HepG2 (cell line): Measurements from ENCODE around the gene LEAP2. TPM values are rescaled to one million over a fixed set of nuclear protein-coding genes. Genes with fewer than 3 reads are reported as not detected.

Experiments
- ATAC-seq: fragments of 200-7000 bp; cut with Tn5 transposase; 3 replicates; pipeline ENCODE4 v1.9.1; 2020; ENCODE audit warnings: mild to moderate bottlenecking, moderate library complexity
- BruUV-seq: library from RNA; stranded (reverse); fragments of 400-500 nt; replicated peaks from 2 replicates; lab custom pipeline; 2021; lab: Mats Ljungman, UMichigan
- CTCF ChIA-PET: fragments of 300-600 bp; formaldehyde crosslinking; extraction: SDS; loops from one replicate; lab custom pipeline; 2021; ENCODE audit warnings: low total read pairs, inconsistent platforms, low intra/inter-chr PET ratio; lab: Yijun Ruan, JAX
- POLR2A ChIA-PET: fragments of 350-600 bp; sonication (Branson Sonifier 250); formaldehyde crosslinking; loops from one replicate; lab custom pipeline; 2020; ENCODE audit warnings: antibody characterized with exemption, inconsistent platforms; lab: Yijun Ruan, JAX
- DNase-seq: peaks from one replicate; pipeline ENCODE4 v3.0.0-alpha.2; 2015; ENCODE audit warnings: low spot score
- FAIRE-seq: peaks from 3 replicates; lab custom pipeline; 2011; peaks lifted over from hg19 to GRCh38; lab: Jason Lieb, UNC
- H2AFZ ChIP-seq: one replicate; pipeline ENCODE4 v1.6.1; 2011; ENCODE audit warnings: low read length, inconsistent platforms
- H3K27ac ChIP-seq: fragments of 300-600 bp; 3 replicates; pipeline ENCODE4 v1.8.0; 2011; ENCODE audit warnings: mixed run types, mild to moderate bottlenecking, mixed read lengths, low read length, inconsistent platforms; ENCODE audit not compliant: insufficient read depth; ENCODE audit errors: extremely low read length
- H3K27me3 ChIP-seq, 2 experiments: fragments of 200-600 bp in 1 of 2; 2 replicates in 1 of 2; 3 replicates in 1 of 2; pipeline versions ENCODE4 v1.6.0 to v1.8.0; 2011; ENCODE audit warnings: low read length in 2 of 2, mild to moderate bottlenecking in 2 of 2, moderate library complexity in 2 of 2, inconsistent platforms in 1 of 2; ENCODE audit not compliant: insufficient read depth in 2 of 2, control insufficient read depth in 1 of 2
- H3K36me3 ChIP-seq, 2 experiments: fragments of 200-600 bp in 1 of 2; replicated peaks in 1 of 2; 2 replicates in 1 of 2; 3 replicates in 1 of 2; pipeline versions ENCODE4 v1.5.1 to v1.8.0; 2011; ENCODE audit warnings: low read length in 2 of 2, inconsistent platforms in 1 of 2; ENCODE audit not compliant: insufficient read depth in 2 of 2, control insufficient read depth in 1 of 2
- H3K4me1 ChIP-seq: 2 replicates; pipeline ENCODE4 v1.5.1; 2012; ENCODE audit warnings: low read length, inconsistent platforms; ENCODE audit not compliant: insufficient read depth
- H3K4me2 ChIP-seq: 2 replicates; pipeline ENCODE4 v1.6.0; 2011; ENCODE audit warnings: low read depth, low read length, inconsistent platforms
- H3K4me3 ChIP-seq, 3 experiments: fragments of 200-600 bp in 1 of 3; sonication (generic), shearing (Covaris generic) in 1 of 3; replicated peaks in 1 of 3; 2 replicates each; pipeline ENCODE4 v1.5.1; 2011 to 2016; ENCODE audit warnings: low read length in 3 of 3, inconsistent platforms in 2 of 3, low read depth in 2 of 3, mild to moderate bottlenecking in 2 of 3, control low read depth in 1 of 3, mixed read lengths in 1 of 3; ENCODE audit not compliant: insufficient read depth in 1 of 3
- H3K79me2 ChIP-seq: one replicate; pipeline ENCODE4 v1.6.1; 2011; ENCODE audit warnings: low read length, inconsistent platforms; ENCODE audit not compliant: insufficient read depth
- H3K9ac ChIP-seq: 2 replicates; pipeline ENCODE4 v1.6.0; 2011; ENCODE audit warnings: mild to moderate bottlenecking, low read depth, low read length, inconsistent platforms; ENCODE audit not compliant: insufficient read depth
- H3K9me3 ChIP-seq: 2 replicates; pipeline ENCODE4 v1.5.1; 2012; ENCODE audit warnings: mild to moderate bottlenecking, low read length
- H4K20me1 ChIP-seq: 2 replicates; pipeline ENCODE4 v1.6.0; 2011; ENCODE audit warnings: inconsistent platforms, mild to moderate bottlenecking, low read length, moderate library complexity; ENCODE audit not compliant: insufficient read depth
- BATF2 ChIP-seq: sonication (generic); formaldehyde crosslinking; IDR thresholded peaks from 2 replicates; pipeline ENCODE4 v1.8.0; 2022; ENCODE audit warnings: mild to moderate bottlenecking, missing genetic modification reagents, moderate library complexity
- DMAP1 ChIP-seq: IDR thresholded peaks from 2 replicates; pipeline ENCODE4 v1.6.1; 2016
- FOXK1 ChIP-seq: sonication (generic); formaldehyde crosslinking; IDR thresholded peaks from 2 replicates; pipeline ENCODE4 v1.4.0; 2020; ENCODE audit warnings: low read depth, missing genetic modification reagents, borderline replicate concordance
- HNRNPH1 ChIP-seq: fragments of 200-400 bp; formaldehyde crosslinking; optimal IDR thresholded peaks from 2 replicates; pipeline ENCODE3; 2017; ENCODE audit warnings: mild to moderate bottlenecking, low read depth, low read length
- KMT2B ChIP-seq: IDR thresholded peaks from 2 replicates; pipeline ENCODE4 v1.6.1; 2016; ENCODE audit warnings: missing genetic modification reagents, missing compliant biosample characterization
- MTF2 ChIP-seq: sonication (generic); formaldehyde crosslinking; IDR thresholded peaks from 2 replicates; pipeline ENCODE4 v1.5.0; 2020; ENCODE audit warnings: missing genetic modification reagents, borderline replicate concordance
- PHF5A ChIP-seq: IDR thresholded peaks from one replicate; pipeline ENCODE4 v1.6.1; 2018; ENCODE audit warnings: low read depth, missing genetic modification reagents; ENCODE audit not compliant: unreplicated experiment
- SMAD1 ChIP-seq: sonication (generic); formaldehyde crosslinking; IDR thresholded peaks from 2 replicates; pipeline ENCODE4 v1.4.0; 2020; ENCODE audit warnings: missing genetic modification reagents, low read depth, mild to moderate bottlenecking, borderline replicate concordance
- SMARCC2 ChIP-seq: fragments of 450-650 bp; IDR thresholded peaks from 2 replicates; pipeline ENCODE4 v1.6.1; 2017; ENCODE audit warnings: antibody characterized with exemption, mild to moderate bottlenecking
- TP53 ChIP-seq: sonication (generic); formaldehyde crosslinking; conservative IDR thresholded peaks from 2 replicates; pipeline ENCODE4 v1.4.0; 2020; ENCODE audit warnings: missing genetic modification reagents
- ZBTB42 ChIP-seq: sonication (generic); formaldehyde crosslinking; IDR thresholded peaks from 2 replicates; pipeline ENCODE4 v1.5.0; 2020; ENCODE audit warnings: mild to moderate bottlenecking, missing genetic modification reagents
- ZNF292 ChIP-seq: sonication (generic); formaldehyde crosslinking; IDR thresholded peaks from 2 replicates; pipeline ENCODE4 v1.8.1; 2022; ENCODE audit warnings: mild to moderate bottlenecking, low read depth, missing genetic modification reagents, borderline replicate concordance
- ZNF550 ChIP-seq: sonication (generic); formaldehyde crosslinking; IDR thresholded peaks from 2 replicates; pipeline ENCODE4 v1.4.0; 2020; ENCODE audit warnings: mild to moderate bottlenecking, missing genetic modification reagents, borderline replicate concordance
- ZNF580 ChIP-seq: IDR thresholded peaks from 2 replicates; pipeline ENCODE4 v1.6.1; 2016; ENCODE audit warnings: low read depth, borderline replicate concordance
- ZNF674 ChIP-seq: sonication (generic); formaldehyde crosslinking; IDR thresholded peaks from 2 replicates; pipeline ENCODE4 v1.5.0; 2020; ENCODE audit warnings: low read depth, mild to moderate bottlenecking, missing genetic modification reagents
- WGBS: methylation state at CpG from one replicate; pipeline ENCODE4 v1.1.6; 2017; ENCODE audit warnings: low lambda C conversion rate; 5-methylcytosine and 5-hydroxymethylcytosine counted together
- in situ Hi-C: cut with HindIII; loops from 2 replicates; pipeline ENCODE4 v1.10.0; 2017; ENCODE audit warnings: low pct_unique_long_range_greater_than_20kb; ENCODE audit not compliant: extremely low pct_ligation_motif_present
- intact Hi-C: fragments of 100-400 bp; cut with micrococcal nuclease; formaldehyde crosslinking; loops from one replicate; pipeline ENCODE4 v1.10.0; 2022; ENCODE audit not compliant: unreplicated experiment
- polyA plus RNA-seq, 8 experiments: library from polyadenylated mRNA; depleted of rRNA in 3 of 8; stranded (reverse) in 7 of 8; unstranded in 1 of 8; fragments of >200 nt; fragmentation: Illumina TruSeq in 4 of 8; extraction: Trizol in 4 of 8; gene quantifications; 2 replicates each; pipeline versions ENCODE4 v1.2.1 to v1.2.3, GENCODE V29; 2011 to 2016; ENCODE audit warnings: low read depth in 4 of 8, missing spikeins in 1 of 8, mixed read lengths in 1 of 8; ENCODE audit not compliant: insufficient read depth in 1 of 8
- total RNA-seq, 5 experiments: library from RNA; depleted of rRNA; stranded (reverse); fragments of >200 nt; fragmentation: Illumina TruSeq; extraction: Trizol; gene quantifications; 2 replicates each; pipeline ENCODE4 v1.2.3, GENCODE V29; 2016; ENCODE audit warnings: low read depth in 1 of 5
- TF ChIP-seq, protein P1 (sequence below): sonication (generic); formaldehyde crosslinking; IDR thresholded peaks from 2 replicates; pipeline ENCODE4 v1.5.0; 2020; ENCODE audit warnings: mild to moderate bottlenecking, missing genetic modification reagents, moderate library complexity
- TF ChIP-seq, protein P2 (sequence below): sonication (generic); formaldehyde crosslinking; IDR thresholded peaks from 2 replicates; pipeline ENCODE4 v1.4.0; 2020; ENCODE audit warnings: missing genetic modification reagents

LEAP2 gene
- total and polyA plus RNA-seq, 2 of the 13 experiments (the other 11 are each of a cell fraction or from before 2014, with no cell fraction given): 23.9 to 51.9 TPM

GRCh38 chr5:132907161-132907560, 33.7 kb downstream of the LEAP2 start:
- no peak overlapping the region for H3K27ac ChIP-seq
- peaks cover 24% of the 10 kb centered on the region for H3K79me2 ChIP-seq
- FAIRE-seq: no peak
- intact Hi-C loops: no loop called here
- CTCF ChIA-PET: no interaction called here
- no peak for ATAC-seq
- no peaks in the 10 kb centered on the region for H3K9me3 ChIP-seq
- no peak overlapping the region for H3K9ac ChIP-seq
- in situ Hi-C loops: no loop called here
- peaks cover 8 to 41% of the 10 kb centered on the region in 2 experiments for H3K36me3 ChIP-seq
- H4K20me1 ChIP-seq: peaks cover 10% of the 10 kb centered on the region
- no peak overlapping the region for H3K4me3 ChIP-seq
- WGBS: 100% methylated on average over 2 of the region's 2 CpGs
- no peaks in the 10 kb centered on the region for H3K27me3 ChIP-seq
- no peak for TF ChIP-seq FOXK1 (CRISPR knock-in tag)
- TF ChIP-seq TP53 (CRISPR knock-in tag): no peak
- TF ChIP-seq ZBTB42 (CRISPR knock-in tag): no peak
- no peak for TF ChIP-seq KMT2B
- no peak for TF ChIP-seq MTF2 (CRISPR knock-in tag)
- TF ChIP-seq ZNF550: no peak
- H2AFZ ChIP-seq: no peak overlapping the region
- H3K4me2 ChIP-seq: no peak overlapping the region
- peaks cover 26% of the 10 kb centered on the region for H3K4me1 ChIP-seq
- DNase-seq: no peak
- no TSS peak for BruUV-seq
- POLR2A ChIA-PET: no interaction called here

DNA sequence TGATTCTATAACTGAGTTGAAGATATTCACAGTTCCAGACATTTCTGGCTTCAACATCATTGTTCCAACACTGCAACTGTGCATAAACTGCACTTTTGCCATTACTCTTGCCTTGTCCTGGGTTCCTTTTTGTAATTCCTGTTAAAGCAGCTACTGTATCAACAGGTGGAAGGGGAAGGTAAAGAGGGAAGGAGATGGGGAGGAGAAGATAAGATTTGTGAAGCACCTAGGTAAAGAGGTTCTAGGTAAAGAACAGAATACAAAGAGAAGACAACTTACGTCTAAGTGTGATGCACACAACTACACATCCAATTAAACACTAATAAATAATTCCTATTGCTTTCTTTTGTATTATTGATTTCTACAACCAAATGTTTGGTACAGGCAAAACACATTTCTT, 36.2 kb downstream of the LEAP2 start:
- no peak overlapping the region for H2AFZ ChIP-seq
- peaks cover 10 to 34% of the 10 kb centered on the region in 2 experiments for H3K36me3 ChIP-seq
- no peak overlapping the region for H3K9ac ChIP-seq
- no peaks in the 10 kb centered on the region for H3K9me3 ChIP-seq
- no peaks in the 10 kb centered on the region for H3K27me3 ChIP-seq
- peaks cover 12% of the 10 kb centered on the region for H4K20me1 ChIP-seq
- no peak overlapping the region for H3K4me2 ChIP-seq
- H3K4me1 ChIP-seq: peaks cover 26% of the 10 kb centered on the region
- no peak overlapping the region for H3K27ac ChIP-seq
- DNase-seq: no peak
- intact Hi-C loops (no loop called here), in situ Hi-C loops (no loop called here)
- WGBS: 97% methylated on average over 1 of the region's 1 CpG
- ATAC-seq: no peak
- peaks cover 26% of the 10 kb centered on the region for H3K79me2 ChIP-seq
- BruUV-seq: TSS peak; percentile 10
- POLR2A ChIA-PET: no interaction called here
- no peak for FAIRE-seq
- CTCF ChIA-PET: no interaction called here
- no peak overlapping the region for H3K4me3 ChIP-seq
- TF ChIP-seq, protein P1, sequence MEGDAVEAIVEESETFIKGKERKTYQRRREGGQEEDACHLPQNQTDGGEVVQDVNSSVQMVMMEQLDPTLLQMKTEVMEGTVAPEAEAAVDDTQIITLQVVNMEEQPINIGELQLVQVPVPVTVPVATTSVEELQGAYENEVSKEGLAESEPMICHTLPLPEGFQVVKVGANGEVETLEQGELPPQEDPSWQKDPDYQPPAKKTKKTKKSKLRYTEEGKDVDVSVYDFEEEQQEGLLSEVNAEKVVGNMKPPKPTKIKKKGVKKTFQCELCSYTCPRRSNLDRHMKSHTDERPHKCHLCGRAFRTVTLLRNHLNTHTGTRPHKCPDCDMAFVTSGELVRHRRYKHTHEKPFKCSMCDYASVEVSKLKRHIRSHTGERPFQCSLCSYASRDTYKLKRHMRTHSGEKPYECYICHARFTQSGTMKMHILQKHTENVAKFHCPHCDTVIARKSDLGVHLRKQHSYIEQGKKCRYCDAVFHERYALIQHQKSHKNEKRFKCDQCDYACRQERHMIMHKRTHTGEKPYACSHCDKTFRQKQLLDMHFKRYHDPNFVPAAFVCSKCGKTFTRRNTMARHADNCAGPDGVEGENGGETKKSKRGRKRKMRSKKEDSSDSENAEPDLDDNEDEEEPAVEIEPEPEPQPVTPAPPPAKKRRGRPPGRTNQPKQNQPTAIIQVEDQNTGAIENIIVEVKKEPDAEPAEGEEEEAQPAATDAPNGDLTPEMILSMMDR (CRISPR knock-in tag): no peak
- TF ChIP-seq HNRNPH1 (no peak), PHF5A (CRISPR knock-in tag) (no peak), ZNF292 (CRISPR knock-in tag) (no peak), SMARCC2 (no peak), ZNF674 (CRISPR knock-in tag) (no peak), BATF2 (CRISPR knock-in tag) (no peak), SMAD1 (CRISPR knock-in tag) (no peak), DMAP1 (CRISPR knock-in tag) (no peak), ZNF580 (CRISPR knock-in tag) (no peak)
- TF ChIP-seq, protein P2, sequence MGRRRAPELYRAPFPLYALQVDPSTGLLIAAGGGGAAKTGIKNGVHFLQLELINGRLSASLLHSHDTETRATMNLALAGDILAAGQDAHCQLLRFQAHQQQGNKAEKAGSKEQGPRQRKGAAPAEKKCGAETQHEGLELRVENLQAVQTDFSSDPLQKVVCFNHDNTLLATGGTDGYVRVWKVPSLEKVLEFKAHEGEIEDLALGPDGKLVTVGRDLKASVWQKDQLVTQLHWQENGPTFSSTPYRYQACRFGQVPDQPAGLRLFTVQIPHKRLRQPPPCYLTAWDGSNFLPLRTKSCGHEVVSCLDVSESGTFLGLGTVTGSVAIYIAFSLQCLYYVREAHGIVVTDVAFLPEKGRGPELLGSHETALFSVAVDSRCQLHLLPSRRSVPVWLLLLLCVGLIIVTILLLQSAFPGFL (CRISPR knock-in tag): no peak
